OCI-LY1 (cell line): ENCODE data around the gene CRHBP.

Experiments used
- CTCF ChIP-seq: fragments of 200-600 bp; sonication (generic), shearing (Covaris generic); IDR thresholded peaks from 2 replicates; pipeline ENCODE4 v1.5.1; 2017; ENCODE audit warnings: mild to moderate bottlenecking, antibody characterized with exemption, low read length, moderate library complexity, mixed read lengths
- EZH2 ChIP-seq: fragments of 200-600 bp; sonication (generic), shearing (Covaris generic); IDR thresholded peaks from 2 replicates; pipeline ENCODE4 v1.8.0; 2017; ENCODE audit warnings: borderline replicate concordance, mixed run types, mild to moderate bottlenecking, antibody characterized with exemption, low read length, moderate library complexity, mixed read lengths

GRCh38 chr5:76986825-76987526 is 34.1 kb downstream of the CRHBP start:
- TF ChIP-seq EZH2 (no peak), CTCF (no peak)
